ENCODE measurements around the gene PTPRN2. TPM values are rescaled to one million over a fixed set of nuclear protein-coding genes. Genes with fewer than 3 reads are reported as not detected.

The PTPRN2 gene
- polyA plus RNA-seq, 1 of the 3 experiments (the other 2 are of a cell fraction) = 4.0 TPM

DNA sequence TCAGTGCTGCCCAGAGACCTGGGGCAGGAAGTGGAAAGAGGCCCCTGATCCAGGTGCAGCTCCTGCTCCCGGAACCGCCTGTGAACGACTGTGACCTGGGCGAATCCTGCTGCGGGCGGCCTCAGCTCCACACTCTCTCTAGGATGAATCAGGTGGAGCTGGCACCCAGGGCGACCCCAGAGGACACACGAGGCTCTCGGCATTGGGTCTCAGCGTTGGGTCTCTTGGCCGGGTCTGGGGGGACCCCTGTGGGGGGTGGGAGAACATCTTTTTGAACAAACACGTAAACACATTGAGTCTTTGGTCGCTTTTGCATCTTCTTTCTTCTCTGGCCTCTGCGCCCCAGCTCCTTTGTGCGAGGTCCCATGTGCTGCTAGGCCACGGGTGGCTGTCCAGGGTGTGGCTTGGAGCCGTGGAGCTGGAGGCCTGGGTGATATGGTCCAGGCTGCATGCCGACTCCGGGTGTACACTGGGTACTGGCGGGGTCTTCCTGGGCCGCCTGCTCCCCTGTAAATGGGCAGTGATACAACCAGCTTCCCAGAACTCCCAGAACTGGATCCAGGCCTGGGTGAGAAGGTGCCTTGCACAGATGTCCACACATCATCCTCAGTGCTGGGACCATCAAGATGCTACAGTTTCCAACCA, 815.0 kb downstream of the PTPRN2 start (continued):
- TF ChIP-seq, protein P1, sequence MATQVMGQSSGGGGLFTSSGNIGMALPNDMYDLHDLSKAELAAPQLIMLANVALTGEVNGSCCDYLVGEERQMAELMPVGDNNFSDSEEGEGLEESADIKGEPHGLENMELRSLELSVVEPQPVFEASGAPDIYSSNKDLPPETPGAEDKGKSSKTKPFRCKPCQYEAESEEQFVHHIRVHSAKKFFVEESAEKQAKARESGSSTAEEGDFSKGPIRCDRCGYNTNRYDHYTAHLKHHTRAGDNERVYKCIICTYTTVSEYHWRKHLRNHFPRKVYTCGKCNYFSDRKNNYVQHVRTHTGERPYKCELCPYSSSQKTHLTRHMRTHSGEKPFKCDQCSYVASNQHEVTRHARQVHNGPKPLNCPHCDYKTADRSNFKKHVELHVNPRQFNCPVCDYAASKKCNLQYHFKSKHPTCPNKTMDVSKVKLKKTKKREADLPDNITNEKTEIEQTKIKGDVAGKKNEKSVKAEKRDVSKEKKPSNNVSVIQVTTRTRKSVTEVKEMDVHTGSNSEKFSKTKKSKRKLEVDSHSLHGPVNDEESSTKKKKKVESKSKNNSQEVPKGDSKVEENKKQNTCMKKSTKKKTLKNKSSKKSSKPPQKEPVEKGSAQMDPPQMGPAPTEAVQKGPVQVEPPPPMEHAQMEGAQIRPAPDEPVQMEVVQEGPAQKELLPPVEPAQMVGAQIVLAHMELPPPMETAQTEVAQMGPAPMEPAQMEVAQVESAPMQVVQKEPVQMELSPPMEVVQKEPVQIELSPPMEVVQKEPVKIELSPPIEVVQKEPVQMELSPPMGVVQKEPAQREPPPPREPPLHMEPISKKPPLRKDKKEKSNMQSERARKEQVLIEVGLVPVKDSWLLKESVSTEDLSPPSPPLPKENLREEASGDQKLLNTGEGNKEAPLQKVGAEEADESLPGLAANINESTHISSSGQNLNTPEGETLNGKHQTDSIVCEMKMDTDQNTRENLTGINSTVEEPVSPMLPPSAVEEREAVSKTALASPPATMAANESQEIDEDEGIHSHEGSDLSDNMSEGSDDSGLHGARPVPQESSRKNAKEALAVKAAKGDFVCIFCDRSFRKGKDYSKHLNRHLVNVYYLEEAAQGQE (IDR thresholded peaks at IDR 0.05; ENCODE audit: low read depth, low read length) = no peak
- no peak for TF ChIP-seq RAD21 (IDR thresholded peaks at IDR 0.05; ENCODE audit: low read length)
- no peak for TF ChIP-seq TAF1 (IDR thresholded peaks at IDR 0.05; ENCODE audit: borderline replicate concordance, low read depth, low read length)
- TF ChIP-seq ELF1 (IDR thresholded peaks at IDR 0.05) = no peak

DNA sequence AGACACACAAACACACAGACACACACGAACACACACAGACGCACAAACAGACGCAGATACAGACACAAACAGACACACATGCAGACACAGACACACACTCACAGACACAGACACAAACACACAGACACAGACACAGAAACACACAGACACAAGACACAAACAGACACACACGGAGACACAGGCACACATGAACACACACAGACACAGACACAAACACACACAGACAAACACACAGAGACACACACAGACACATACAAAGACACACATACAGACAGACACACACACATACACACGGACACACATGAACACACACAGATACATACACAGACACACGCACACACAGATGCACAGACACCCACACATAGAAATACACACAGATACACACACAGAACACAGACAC, 815.9 kb downstream of the PTPRN2 start:
- Histone ChIP-seq H3K9ac (no peak overlapping the region), H4K20me1 (ENCODE audit: insufficient read depth) (no peaks in the 10 kb centered on the region), H3K9me2 (no peaks in the 10 kb centered on the region), H3K79me2 (ENCODE audit: insufficient read depth) (no peaks in the 10 kb centered on the region), H3K4me3 (ENCODE audit: low read depth in 2 of 2, low read length in 1 of 2) (no peak overlapping the region), H3K4me1 (ENCODE audit: control insufficient read depth in 1 of 2, insufficient read depth in 2 of 2, low read depth in 1 of 2, low read length in 1 of 2) (peaks cover 0 to 12% of the 10 kb centered on the region in 2 experiments; a peak in 1 of 4 replicates), H3K36me3 (replicated peaks in 1 of 2; ENCODE audit: control insufficient read depth in 1 of 2, insufficient read depth in 2 of 2, low read length in 1 of 2) (no peaks in the 10 kb centered on the region), H2AFZ (ENCODE audit: low read depth) (no peak overlapping the region), H3K27ac (ENCODE audit: low read depth in 2 of 2, low read length in 1 of 2) (no peak overlapping the region), H3K27me3 (ENCODE audit: insufficient read depth) (no peaks in the 10 kb centered on the region), H3K4me2 (no peak overlapping the region), H3F3A (replicated peaks; ENCODE audit: insufficient read depth) (no peaks in the 10 kb centered on the region), H3K9me3 (no peaks in the 10 kb centered on the region; the same call in 1 of the 2 replicates)
- ChIA-PET POLR2A (no interaction called here), CTCF (no interaction called here)
- WGBS (ENCODE audit: low lambda C conversion rate) = 63% methylated on average over 6 of the region's 6 CpGs
- DNase-seq = no peak
- TF ChIP-seq FOSL2 (IDR thresholded peaks at IDR 0.05; ENCODE audit: borderline replicate concordance, low read depth) = no peak
- no peak for TF ChIP-seq NRF1 (IDR thresholded peaks at IDR 0.05; ENCODE audit: low read depth, low read length)
- TF ChIP-seq, protein P2, sequence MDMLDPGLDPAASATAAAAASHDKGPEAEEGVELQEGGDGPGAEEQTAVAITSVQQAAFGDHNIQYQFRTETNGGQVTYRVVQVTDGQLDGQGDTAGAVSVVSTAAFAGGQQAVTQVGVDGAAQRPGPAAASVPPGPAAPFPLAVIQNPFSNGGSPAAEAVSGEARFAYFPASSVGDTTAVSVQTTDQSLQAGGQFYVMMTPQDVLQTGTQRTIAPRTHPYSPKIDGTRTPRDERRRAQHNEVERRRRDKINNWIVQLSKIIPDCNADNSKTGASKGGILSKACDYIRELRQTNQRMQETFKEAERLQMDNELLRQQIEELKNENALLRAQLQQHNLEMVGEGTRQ (IDR thresholded peaks at IDR 0.05; ENCODE audit: borderline replicate concordance, low read depth, low read length) = no peak
- TF ChIP-seq ELF1 (IDR thresholded peaks at IDR 0.05) = no peak
- no peak for TF ChIP-seq MXI1 (IDR thresholded peaks at IDR 0.05; ENCODE audit: low read depth, low read length)
- no peak for TF ChIP-seq EP300 (IDR thresholded peaks at IDR 0.05; ENCODE audit: borderline replicate concordance in 1 of 2, low read depth in 1 of 2, low read length in 1 of 2)
- no peak for TF ChIP-seq RCOR1 (IDR thresholded peaks at IDR 0.05; ENCODE audit: low read length)
- TF ChIP-seq, protein P3, sequence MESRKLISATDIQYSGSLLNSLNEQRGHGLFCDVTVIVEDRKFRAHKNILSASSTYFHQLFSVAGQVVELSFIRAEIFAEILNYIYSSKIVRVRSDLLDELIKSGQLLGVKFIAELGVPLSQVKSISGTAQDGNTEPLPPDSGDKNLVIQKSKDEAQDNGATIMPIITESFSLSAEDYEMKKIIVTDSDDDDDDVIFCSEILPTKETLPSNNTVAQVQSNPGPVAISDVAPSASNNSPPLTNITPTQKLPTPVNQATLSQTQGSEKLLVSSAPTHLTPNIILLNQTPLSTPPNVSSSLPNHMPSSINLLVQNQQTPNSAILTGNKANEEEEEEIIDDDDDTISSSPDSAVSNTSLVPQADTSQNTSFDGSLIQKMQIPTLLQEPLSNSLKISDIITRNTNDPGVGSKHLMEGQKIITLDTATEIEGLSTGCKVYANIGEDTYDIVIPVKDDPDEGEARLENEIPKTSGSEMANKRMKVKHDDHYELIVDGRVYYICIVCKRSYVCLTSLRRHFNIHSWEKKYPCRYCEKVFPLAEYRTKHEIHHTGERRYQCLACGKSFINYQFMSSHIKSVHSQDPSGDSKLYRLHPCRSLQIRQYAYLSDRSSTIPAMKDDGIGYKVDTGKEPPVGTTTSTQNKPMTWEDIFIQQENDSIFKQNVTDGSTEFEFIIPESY (IDR thresholded peaks at IDR 0.05; ENCODE audit: borderline replicate concordance, low read depth) = no peak
- TF ChIP-seq, protein P4, sequence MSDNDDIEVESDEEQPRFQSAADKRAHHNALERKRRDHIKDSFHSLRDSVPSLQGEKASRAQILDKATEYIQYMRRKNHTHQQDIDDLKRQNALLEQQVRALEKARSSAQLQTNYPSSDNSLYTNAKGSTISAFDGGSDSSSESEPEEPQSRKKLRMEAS (IDR thresholded peaks at IDR 0.05; ENCODE audit: low read depth) = no peak
- TF ChIP-seq NFIC (IDR thresholded peaks at IDR 0.05; ENCODE audit: borderline replicate concordance) = no peak
- no peak for TF ChIP-seq EZH2phosphoT487 (IDR thresholded peaks at IDR 0.05; ENCODE audit: borderline replicate concordance, low read depth)
- TF ChIP-seq FOXM1 (IDR thresholded peaks at IDR 0.05; ENCODE audit: low read depth) = no peak
- no peak for TF ChIP-seq RAD21 (IDR thresholded peaks at IDR 0.05; ENCODE audit: low read length)
- TF ChIP-seq GATA2 (CRISPR knock-in tag; IDR thresholded peaks at IDR 0.05) = no peak
- no peak for TF ChIP-seq FOXJ3 (CRISPR knock-in tag; IDR thresholded peaks at IDR 0.05)
- no peak for TF ChIP-seq SIN3A (IDR thresholded peaks at IDR 0.05; ENCODE audit: borderline replicate concordance, low read depth, low read length)
